Kidney epithelial cell (primary cell): ENCODE results near the gene SLC25A30. TPM values are rescaled to one million over a fixed set of nuclear protein-coding genes. Genes with fewer than 3 reads are reported as not detected.
"Not testable (repeated sequence)": the region's sequence is repeated elsewhere in the genome, so short reads cannot be mapped to it uniquely, and the experiment has no call there.

Experiments used
- DNase-seq: peaks from one replicate; pipeline ENCODE4 v3.0.0-alpha.2; 2010; ENCODE audit warnings: low read depth
- H3K27me3 ChIP-seq: 2 replicates; pipeline ENCODE4 v1.6.0; 2011; ENCODE audit warnings: low read length; ENCODE audit not compliant: control insufficient read depth, insufficient read depth
- H3K36me3 ChIP-seq: 2 replicates; pipeline ENCODE4 v1.5.1; 2011; ENCODE audit warnings: low read length; ENCODE audit not compliant: control insufficient read depth, insufficient read depth
- H3K4me3 ChIP-seq: 2 replicates; pipeline ENCODE4 v1.5.1; 2011; ENCODE audit warnings: low read depth, mild to moderate bottlenecking, control low read depth, low read length
- total RNA-seq: library from RNA; depleted of rRNA; stranded (reverse); fragments of >200 nt; gene quantifications from 2 replicates; pipeline ENCODE4 v1.2.3, GENCODE V29; 2015
- TF ChIP-seq, protein P1 (sequence below): IDR thresholded peaks from 2 replicates; pipeline ENCODE4 v1.5.1; 2011; ENCODE audit warnings: mild to moderate bottlenecking, moderate library complexity, low read length, control low read depth, inconsistent platforms; ENCODE audit not compliant: insufficient read depth, poor library complexity, severe bottlenecking

SLC25A30 gene
- total RNA-seq, 1 donor from 2014 or later: 9.7 TPM

DNA sequence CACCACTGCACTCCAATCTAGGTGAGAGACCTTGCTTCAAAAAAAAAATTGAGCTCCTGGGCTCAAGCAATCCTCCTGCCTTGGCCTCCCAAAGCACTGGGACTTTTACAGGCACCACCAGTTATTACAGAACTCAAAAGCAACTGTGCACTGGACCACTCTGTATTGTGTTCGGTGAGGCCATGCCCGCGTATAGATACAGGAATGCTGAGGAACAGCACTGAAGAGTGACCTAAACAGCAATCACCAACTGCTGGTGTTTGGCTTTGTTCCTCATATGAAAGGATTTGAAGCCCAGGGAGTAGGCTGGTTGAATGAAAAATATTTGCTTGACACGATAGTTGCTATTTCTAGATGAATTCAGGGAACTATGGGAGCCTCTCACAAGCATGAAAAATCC is 29.5 kb downstream of the SLC25A30 start:
- TF ChIP-seq, protein P1, sequence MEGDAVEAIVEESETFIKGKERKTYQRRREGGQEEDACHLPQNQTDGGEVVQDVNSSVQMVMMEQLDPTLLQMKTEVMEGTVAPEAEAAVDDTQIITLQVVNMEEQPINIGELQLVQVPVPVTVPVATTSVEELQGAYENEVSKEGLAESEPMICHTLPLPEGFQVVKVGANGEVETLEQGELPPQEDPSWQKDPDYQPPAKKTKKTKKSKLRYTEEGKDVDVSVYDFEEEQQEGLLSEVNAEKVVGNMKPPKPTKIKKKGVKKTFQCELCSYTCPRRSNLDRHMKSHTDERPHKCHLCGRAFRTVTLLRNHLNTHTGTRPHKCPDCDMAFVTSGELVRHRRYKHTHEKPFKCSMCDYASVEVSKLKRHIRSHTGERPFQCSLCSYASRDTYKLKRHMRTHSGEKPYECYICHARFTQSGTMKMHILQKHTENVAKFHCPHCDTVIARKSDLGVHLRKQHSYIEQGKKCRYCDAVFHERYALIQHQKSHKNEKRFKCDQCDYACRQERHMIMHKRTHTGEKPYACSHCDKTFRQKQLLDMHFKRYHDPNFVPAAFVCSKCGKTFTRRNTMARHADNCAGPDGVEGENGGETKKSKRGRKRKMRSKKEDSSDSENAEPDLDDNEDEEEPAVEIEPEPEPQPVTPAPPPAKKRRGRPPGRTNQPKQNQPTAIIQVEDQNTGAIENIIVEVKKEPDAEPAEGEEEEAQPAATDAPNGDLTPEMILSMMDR: no peak
- no peaks in the 10 kb centered on the region for H3K36me3 ChIP-seq
- DNase-seq: no peak
- no peak overlapping the region for H3K4me3 ChIP-seq
- no peaks in the 10 kb centered on the region for H3K27me3 ChIP-seq

DNA sequence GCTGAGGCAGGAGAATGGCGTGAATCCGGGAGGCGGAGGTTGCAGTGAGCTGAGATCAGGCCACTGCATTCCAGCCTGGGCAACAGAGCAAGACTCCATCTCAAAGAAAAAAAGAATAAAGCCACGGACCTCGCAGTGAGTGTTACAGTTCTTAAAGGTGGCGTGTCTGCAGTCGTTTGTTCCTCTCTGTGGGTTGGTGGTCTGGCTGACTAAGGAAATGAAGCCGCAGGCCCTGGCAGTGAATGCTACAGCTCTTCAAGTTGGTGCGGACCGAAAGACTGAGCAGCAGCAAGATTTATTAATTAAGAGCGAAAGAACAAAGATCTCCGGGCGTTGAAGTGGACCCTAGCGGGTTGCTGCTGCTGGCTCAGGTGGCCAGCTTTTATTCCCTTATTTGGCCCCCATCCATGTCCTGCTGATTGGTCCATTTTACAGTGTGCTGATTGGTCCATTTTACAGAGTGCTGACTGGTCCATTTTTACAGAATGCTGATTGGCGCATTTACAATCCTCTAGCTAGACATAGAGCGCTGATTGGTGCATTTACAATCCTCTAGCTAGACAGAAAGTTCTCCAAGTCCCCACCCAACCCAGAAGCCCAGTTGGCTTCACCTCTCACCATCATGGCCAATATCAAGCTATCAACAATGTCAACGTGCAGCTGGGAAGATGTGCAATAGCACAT is 31.1 kb downstream of the SLC25A30 start:
- H3K4me3 ChIP-seq, DNase-seq, H3K36me3 ChIP-seq: not testable (repeated sequence)

DNA sequence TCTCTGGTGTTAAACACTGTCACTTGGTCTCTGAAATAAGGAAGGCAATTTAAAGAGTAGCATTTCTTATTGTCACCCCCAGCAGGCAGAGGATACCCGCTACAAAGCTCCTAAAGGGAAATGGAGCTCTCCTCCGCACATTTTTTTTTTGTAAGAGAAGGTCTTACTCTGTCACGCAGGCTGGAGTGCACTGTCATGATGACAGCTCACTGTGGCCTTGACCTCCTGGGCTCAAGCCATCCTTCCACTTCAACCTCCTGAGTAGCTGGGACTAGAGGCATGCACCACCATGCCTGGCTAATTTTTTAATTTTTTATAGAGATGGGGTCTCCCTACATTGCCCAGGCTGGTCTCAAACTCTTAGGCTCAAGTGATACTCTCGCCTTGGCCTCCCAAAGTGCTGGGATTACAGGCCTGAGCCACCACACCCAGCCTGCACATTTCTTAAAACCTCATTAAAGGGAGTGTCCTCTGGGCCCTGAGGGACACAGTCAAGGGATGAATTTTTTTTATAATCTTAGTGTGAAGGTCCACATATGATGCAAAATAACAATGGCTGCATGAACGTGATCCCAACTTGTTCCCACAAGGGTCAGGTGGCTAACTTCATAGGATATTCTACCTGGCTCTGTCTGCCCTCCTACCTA is 32.1 kb downstream of the SLC25A30 start:
- Histone ChIP-seq H3K27me3 (no peaks in the 10 kb centered on the region), H3K4me3 (no peak overlapping the region), H3K36me3 (no peaks in the 10 kb centered on the region)
- TF ChIP-seq, protein P1: no peak
- DNase-seq: no peak

More for the DNA sequence above, 31.1 kb downstream of the SLC25A30 start:
- not testable (repeated sequence) for H3K27me3 ChIP-seq

DNA sequence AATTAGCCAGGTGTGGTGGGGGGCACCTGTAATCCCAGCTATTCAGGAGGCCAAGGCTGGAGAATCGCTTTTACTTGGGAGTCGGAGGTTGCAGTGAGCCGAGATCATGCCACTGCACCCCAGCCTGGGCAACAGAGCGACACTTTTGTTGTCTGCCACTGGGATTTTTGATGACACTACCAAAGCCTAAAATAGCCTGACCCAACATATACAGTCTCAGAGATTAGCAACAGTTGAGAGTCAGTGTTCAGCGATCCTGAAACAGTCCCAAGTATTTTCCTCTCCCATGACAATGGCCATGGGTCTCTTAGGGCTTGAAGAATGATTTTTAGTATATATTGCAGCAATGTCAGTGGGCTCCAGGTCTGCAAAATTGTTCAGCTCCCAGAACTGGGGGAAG is 32.9 kb downstream of the SLC25A30 start:
- Histone ChIP-seq H3K4me3 (no peak overlapping the region), H3K36me3 (no peaks in the 10 kb centered on the region), H3K27me3 (no peaks in the 10 kb centered on the region)
- TF ChIP-seq, protein P1: no peak
- no peak for DNase-seq

DNA sequence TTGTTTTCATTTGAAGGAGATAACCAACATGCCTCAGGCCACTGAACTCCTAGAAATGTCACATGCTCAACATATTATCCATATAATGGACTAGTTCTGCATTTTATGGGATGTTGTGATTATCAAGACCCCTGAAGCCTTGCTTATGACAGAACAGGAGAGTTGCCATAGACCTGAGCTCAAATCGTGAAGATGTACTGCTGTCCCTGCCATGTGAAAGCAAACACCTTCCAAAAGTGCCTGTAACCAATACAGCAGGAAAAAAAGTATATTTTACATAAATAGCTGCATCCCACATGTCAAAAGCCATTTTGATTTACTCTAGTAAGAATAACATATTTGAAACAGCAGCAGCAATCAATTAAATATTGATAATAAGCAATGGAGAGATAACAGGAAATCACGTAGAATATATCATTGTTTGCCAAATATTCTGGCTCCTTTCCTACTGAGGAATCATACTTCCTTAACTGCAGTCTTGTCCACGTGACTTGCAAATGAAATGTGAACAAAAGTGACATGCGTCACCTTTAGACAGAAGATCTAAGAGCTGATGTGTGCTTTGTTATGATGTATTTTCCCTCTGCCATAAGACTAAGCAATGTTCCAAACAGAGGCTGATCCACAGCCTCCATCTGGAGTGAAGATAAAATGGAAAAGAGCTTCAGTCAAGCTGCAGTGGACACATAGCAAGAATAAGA is 33.5 kb downstream of the SLC25A30 start:
- DNase-seq: no peak
- H3K4me3 ChIP-seq: no peak overlapping the region
- TF ChIP-seq, protein P1: no peak
- no peaks in the 10 kb centered on the region for H3K36me3 ChIP-seq
- H3K27me3 ChIP-seq: no peaks in the 10 kb centered on the region

DNA sequence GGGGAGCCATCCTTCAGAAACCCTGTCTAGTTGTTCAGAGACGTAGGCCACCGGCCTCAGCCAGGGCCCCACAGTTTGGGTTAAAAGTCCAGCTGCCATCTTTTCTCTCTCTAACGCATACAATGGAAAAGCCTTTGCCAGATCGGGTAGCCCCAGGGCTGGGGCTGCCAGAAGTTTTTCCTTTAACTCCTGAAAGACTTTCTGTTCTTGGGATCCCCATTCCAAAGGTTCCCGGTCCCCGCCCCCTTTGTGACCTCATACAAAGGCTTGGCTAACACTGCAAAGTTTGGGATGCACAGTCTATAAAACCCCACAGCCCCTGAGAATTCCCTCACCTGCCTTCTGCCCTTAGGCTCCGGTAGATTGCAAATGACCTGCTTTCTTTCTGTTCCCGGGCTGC is 35.4 kb downstream of the SLC25A30 start:
- not testable (repeated sequence) for H3K36me3 ChIP-seq, H3K4me3 ChIP-seq, H3K27me3 ChIP-seq, DNase-seq
